PC-9 (cell line): ENCODE data around the gene SORCS2. TPM values are rescaled to one million over a fixed set of nuclear protein-coding genes. Genes with fewer than 3 reads are reported as not detected.

ENCODE experiments used
- BruUV-seq: library from RNA; stranded (reverse); fragments of 400-500 nt; replicated peaks from 2 replicates; lab custom pipeline; 2021; lab: Mats Ljungman, UMichigan
- CTCF ChIA-PET: fragments of 300-600 bp; sonication (Branson Sonifier 250); formaldehyde crosslinking; loops from one replicate; lab custom pipeline; 2022; ENCODE audit warnings: antibody characterized with exemption; lab: Charles Lee
- POLR2A ChIA-PET: fragments of 300-600 bp; sonication (Branson Sonifier 250); formaldehyde crosslinking; loops from one replicate; lab custom pipeline; 2022; ENCODE audit warnings: antibody characterized with exemption; ENCODE audit not compliant: unreplicated experiment; lab: Charles Lee
- DNase-seq, 2 experiments: peaks; one replicate each; pipeline versions ENCODE4 v3.0.0 to v3.0.0-alpha.2; 2015 to 2022; ENCODE audit warnings: mixed read lengths in 1 of 2
- H2AFZ ChIP-seq: fragments of 200-600 bp; sonication (generic); 2 replicates; pipeline ENCODE4 v1.8.1; 2017; ENCODE audit warnings: antibody characterized with exemption
- H3F3A ChIP-seq: fragments of 200-600 bp; sonication (generic); 2 replicates; pipeline ENCODE4 v1.8.1; 2017; ENCODE audit warnings: antibody characterized with exemption, mild to moderate bottlenecking, low read depth; ENCODE audit not compliant: insufficient read depth
- H3K27ac ChIP-seq: fragments of 200-600 bp; sonication (generic); 2 replicates; pipeline ENCODE4 v1.6.1; 2016; ENCODE audit warnings: mixed run types
- H3K27me3 ChIP-seq: fragments of 200-600 bp; sonication (generic); 2 replicates; pipeline ENCODE4 v1.6.1; 2016; ENCODE audit warnings: low read depth, mixed run types; ENCODE audit not compliant: insufficient read depth
- H3K36me3 ChIP-seq: fragments of 200-600 bp; sonication (generic); 2 replicates; pipeline ENCODE4 v1.6.1; 2016; ENCODE audit warnings: low read depth, mixed run types
- H3K4me1 ChIP-seq: fragments of 200-600 bp; sonication (generic); replicated peaks from 2 replicates; pipeline ENCODE4 v1.6.1; 2016; ENCODE audit warnings: mixed run types; ENCODE audit not compliant: insufficient read depth
- H3K4me2 ChIP-seq: fragments of 200-600 bp; sonication (generic); 2 replicates; pipeline ENCODE4 v1.6.1; 2017; ENCODE audit warnings: mixed run types
- H3K4me3 ChIP-seq: fragments of 200-600 bp; sonication (generic); 2 replicates; pipeline ENCODE4 v1.6.1; 2016; ENCODE audit warnings: mixed run types
- H3K79me2 ChIP-seq: fragments of 200-600 bp; sonication (generic); 2 replicates; pipeline ENCODE4 v1.6.1; 2017; ENCODE audit warnings: low read depth, mixed run types
- H3K9me2 ChIP-seq: fragments of 200-600 bp; sonication (generic); 2 replicates; pipeline ENCODE4 v1.8.1; 2017; ENCODE audit warnings: mild to moderate bottlenecking; ENCODE audit not compliant: insufficient read depth
- H3K9me3 ChIP-seq: fragments of 200-600 bp; sonication (generic); 2 replicates; pipeline ENCODE4 v1.8.1; 2016; ENCODE audit warnings: low read depth; ENCODE audit not compliant: insufficient read depth
- H4K20me1 ChIP-seq: fragments of 200-600 bp; sonication (generic); 2 replicates; pipeline ENCODE4 v1.8.1; 2017; ENCODE audit not compliant: insufficient read depth
- EZH2 ChIP-seq: fragments of 200-600 bp; sonication (generic); IDR thresholded peaks from 2 replicates; pipeline ENCODE4 v1.8.0; 2017; ENCODE audit warnings: antibody characterized with exemption, low read depth
- intact Hi-C: fragments of 100-400 bp; cut with micrococcal nuclease; formaldehyde crosslinking; loops from one replicate; pipeline ENCODE4 v1.10.0; 2022; ENCODE audit not compliant: unreplicated experiment
- total RNA-seq: library from RNA; stranded (reverse); gene quantifications from 2 replicates; pipeline ENCODE4 v1.2.3, GENCODE V29; 2021
- TF ChIP-seq, protein P1 (sequence below): fragments of 200-600 bp; sonication (generic); conservative IDR thresholded peaks from 2 replicates; pipeline ENCODE4 v1.6.1; 2017; ENCODE audit warnings: mixed run types, antibody characterized with exemption, mild to moderate bottlenecking, moderate library complexity

The SORCS2 gene
- total RNA-seq, 1 experiment from 2014 or later: 25.8 TPM

DNA sequence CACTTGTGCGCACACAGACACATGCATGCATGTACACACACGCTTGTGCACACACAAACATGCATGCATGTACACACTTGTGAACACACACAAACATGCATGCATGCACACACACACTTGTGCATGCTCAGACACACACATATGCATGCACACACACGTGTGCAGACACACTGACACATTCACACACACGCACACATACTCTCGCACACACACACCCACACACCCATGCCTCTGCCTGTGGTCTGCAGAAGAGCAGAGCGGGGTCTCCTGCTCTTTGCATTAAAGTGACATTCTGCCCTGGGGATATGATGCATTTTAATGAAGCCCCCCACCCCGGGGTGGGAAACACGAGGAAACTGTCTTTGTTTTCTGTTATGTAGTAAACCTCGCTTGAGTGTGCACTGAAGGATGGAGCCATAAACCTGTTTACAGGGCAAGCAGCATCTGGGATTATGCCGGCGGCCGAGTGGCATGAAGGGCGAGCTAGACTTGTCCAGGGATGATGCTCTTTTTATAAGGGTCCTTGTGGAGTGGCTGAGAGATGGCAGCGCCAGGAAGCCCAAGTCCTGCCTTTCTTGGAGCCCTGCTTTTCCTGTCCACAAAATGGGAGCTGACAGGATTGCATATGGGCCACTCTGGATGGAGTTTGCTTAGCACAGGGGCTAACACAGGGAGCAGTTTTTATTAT lies 224.6 kb downstream of the SORCS2 start:
- Histone ChIP-seq H3K27ac (no peak overlapping the region), H3K9me2 (no peaks in the 10 kb centered on the region), H3K4me1 (no peaks in the 10 kb centered on the region), H3K4me3 (no peak overlapping the region), H2AFZ (no peak overlapping the region), H3K4me2 (no peak overlapping the region), H4K20me1 (no peaks in the 10 kb centered on the region), H3K9me3 (no peaks in the 10 kb centered on the region), H3K36me3 (no peaks in the 10 kb centered on the region), H3K79me2 (no peaks in the 10 kb centered on the region), H3K27me3 (no peaks in the 10 kb centered on the region), H3F3A (no peaks in the 10 kb centered on the region)
- intact Hi-C loops: no loop called here
- no peak for DNase-seq
- no TSS peak for BruUV-seq
- ChIA-PET POLR2A (no interaction called here), CTCF (no interaction called here)
- TF ChIP-seq EZH2: no peak
- TF ChIP-seq, protein P1, sequence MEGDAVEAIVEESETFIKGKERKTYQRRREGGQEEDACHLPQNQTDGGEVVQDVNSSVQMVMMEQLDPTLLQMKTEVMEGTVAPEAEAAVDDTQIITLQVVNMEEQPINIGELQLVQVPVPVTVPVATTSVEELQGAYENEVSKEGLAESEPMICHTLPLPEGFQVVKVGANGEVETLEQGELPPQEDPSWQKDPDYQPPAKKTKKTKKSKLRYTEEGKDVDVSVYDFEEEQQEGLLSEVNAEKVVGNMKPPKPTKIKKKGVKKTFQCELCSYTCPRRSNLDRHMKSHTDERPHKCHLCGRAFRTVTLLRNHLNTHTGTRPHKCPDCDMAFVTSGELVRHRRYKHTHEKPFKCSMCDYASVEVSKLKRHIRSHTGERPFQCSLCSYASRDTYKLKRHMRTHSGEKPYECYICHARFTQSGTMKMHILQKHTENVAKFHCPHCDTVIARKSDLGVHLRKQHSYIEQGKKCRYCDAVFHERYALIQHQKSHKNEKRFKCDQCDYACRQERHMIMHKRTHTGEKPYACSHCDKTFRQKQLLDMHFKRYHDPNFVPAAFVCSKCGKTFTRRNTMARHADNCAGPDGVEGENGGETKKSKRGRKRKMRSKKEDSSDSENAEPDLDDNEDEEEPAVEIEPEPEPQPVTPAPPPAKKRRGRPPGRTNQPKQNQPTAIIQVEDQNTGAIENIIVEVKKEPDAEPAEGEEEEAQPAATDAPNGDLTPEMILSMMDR: no peak

DNA sequence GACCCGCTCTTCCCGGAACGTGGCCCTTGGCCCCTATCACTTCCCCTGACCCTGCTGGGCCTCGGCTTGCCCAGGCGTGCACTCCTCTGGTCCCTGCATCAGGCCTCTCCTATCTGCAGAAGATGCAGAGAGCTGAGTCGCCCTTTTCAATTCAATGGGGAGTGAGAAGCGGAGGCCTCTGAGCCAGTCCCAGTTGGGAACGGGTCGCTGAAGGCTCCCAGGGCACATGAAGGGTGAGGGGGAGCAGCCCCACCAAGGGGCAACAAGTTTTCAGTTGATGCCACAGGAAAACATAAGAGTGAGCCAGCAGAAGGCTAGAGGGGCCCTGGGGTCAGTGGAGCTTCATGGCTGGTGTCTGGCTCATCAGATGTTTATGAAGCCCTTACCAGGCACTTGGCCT lies 225.3 kb downstream of the SORCS2 start:
- Histone ChIP-seq H3K36me3 (no peaks in the 10 kb centered on the region), H3K79me2 (no peaks in the 10 kb centered on the region), H2AFZ (no peak overlapping the region), H4K20me1 (no peaks in the 10 kb centered on the region), H3K9me3 (no peaks in the 10 kb centered on the region), H3K27me3 (no peaks in the 10 kb centered on the region), H3K4me3 (no peak overlapping the region), H3K27ac (no peak overlapping the region), H3K4me2 (no peak overlapping the region), H3K4me1 (no peaks in the 10 kb centered on the region), H3K9me2 (no peaks in the 10 kb centered on the region), H3F3A (no peaks in the 10 kb centered on the region)
- DNase-seq: no peak
- CTCF ChIA-PET: no interaction called here
- intact Hi-C loops: no loop called here
- POLR2A ChIA-PET: no interaction called here
- TF ChIP-seq, protein P1: no peak
- TF ChIP-seq EZH2: no peak
- no TSS peak for BruUV-seq

DNA sequence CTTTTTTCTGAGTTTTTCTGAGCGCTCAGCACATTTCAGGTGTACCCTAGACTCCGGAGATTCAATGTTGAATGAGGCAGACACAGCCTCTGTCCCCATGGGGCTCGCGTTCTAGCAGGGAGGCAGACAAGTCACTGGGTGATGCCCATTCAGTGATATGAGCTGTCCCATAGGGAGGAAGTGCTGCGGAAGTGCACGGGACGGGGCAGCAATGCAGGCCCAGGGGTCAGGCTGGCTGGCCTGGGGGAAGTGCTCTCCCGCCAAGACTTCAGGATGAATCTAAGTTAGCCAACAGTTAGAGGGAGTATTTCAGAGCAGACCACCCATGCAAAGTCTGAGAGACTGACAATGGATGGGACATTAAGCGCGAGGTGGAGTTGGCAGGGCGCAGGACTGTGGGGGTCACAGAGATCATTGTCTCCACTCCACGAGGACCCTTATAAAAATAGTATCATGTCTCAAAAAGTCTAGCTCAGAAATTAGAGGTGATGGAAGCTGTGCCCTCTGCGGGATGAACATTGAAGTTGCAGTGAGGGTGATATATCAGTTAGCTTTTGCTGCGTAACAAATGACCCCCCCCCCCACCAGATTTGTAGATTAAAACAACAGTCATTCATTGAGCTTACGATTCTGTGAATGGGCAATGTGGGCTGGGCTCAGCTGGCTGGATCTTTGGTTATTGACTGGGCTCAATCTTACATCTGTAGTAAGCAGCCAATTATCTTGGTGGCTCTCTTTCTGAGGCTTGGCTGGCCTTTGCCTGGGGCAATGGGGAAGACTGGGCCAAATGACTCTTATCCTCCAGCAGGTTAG lies 226.0 kb downstream of the SORCS2 start:
- Histone ChIP-seq H3K79me2 (no peaks in the 10 kb centered on the region), H3K4me1 (no peaks in the 10 kb centered on the region), H3K9me2 (no peaks in the 10 kb centered on the region), H4K20me1 (no peaks in the 10 kb centered on the region), H3K27ac (no peak overlapping the region), H3K9me3 (no peaks in the 10 kb centered on the region), H3K36me3 (no peaks in the 10 kb centered on the region), H3K4me2 (no peak overlapping the region), H2AFZ (no peak overlapping the region), H3F3A (no peaks in the 10 kb centered on the region), H3K27me3 (no peaks in the 10 kb centered on the region), H3K4me3 (no peak overlapping the region)
- no peak for DNase-seq
- no TSS peak for BruUV-seq
- POLR2A ChIA-PET: no interaction called here
- TF ChIP-seq EZH2: no peak
- TF ChIP-seq, protein P1: no peak
- intact Hi-C loops: no loop called here
- CTCF ChIA-PET: no interaction called here
